Measurements from ENCODE around the gene SPRED2. TPM values are rescaled to one million over a fixed set of nuclear protein-coding genes. Genes with fewer than 3 reads are reported as not detected.

SPRED2 gene
- total RNA-seq, 1 experiment from 2014 or later: 33.3 TPM

DNA sequence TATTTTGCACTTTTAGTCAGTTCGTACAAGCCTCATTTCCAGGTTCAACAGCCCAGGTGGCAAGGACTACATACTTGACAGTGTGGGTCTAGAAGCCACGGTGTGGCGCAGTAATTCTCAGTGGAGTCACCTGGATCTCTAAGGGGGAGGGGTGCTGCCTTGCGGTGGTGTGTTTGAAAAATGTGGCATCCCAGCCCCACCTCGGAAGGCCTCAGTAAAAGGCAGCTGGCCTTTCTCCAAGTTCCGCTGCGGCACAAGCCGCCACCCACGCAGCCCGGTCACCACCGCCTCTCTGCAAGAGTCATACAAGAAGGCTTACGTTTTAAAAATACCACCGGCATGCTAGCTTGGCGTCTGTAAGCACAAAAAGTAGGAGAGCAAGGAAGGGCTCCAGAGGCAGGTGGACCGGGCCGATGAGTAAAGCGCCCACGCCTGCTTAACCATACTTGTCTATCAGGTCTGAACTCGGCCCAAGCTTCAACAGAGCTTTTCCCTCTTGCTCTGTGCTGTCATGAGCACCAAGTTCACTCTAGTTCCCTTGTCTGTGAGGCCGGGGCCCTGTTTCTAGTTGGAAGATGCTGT, 49.5 kb downstream of the SPRED2 start:
- no peaks in the 10 kb centered on the region for H3K27me3 Mint-ChIP-seq (ENCODE audit: unreplicated experiment)
- DNase-seq: peak; percentile 92
- intact Hi-C loops (cut with micrococcal nuclease; ENCODE audit: unreplicated experiment): loop anchor here (1.0 to 2.0 kb wide), 2 partner anchors 47 to 170 kb away; no protein-coding TSS in a partner anchor
- no TSS peak for BruUV-seq (replicated peaks)
- CTCF ChIA-PET: interaction anchor here (0.7 to 1.5 kb wide), 12 partner anchors 8 to 170 kb away, joined by 3 to 10 read pairs (median 4); partner anchors contain the start of gene SPRED2
- TF ChIP-seq, protein P1, sequence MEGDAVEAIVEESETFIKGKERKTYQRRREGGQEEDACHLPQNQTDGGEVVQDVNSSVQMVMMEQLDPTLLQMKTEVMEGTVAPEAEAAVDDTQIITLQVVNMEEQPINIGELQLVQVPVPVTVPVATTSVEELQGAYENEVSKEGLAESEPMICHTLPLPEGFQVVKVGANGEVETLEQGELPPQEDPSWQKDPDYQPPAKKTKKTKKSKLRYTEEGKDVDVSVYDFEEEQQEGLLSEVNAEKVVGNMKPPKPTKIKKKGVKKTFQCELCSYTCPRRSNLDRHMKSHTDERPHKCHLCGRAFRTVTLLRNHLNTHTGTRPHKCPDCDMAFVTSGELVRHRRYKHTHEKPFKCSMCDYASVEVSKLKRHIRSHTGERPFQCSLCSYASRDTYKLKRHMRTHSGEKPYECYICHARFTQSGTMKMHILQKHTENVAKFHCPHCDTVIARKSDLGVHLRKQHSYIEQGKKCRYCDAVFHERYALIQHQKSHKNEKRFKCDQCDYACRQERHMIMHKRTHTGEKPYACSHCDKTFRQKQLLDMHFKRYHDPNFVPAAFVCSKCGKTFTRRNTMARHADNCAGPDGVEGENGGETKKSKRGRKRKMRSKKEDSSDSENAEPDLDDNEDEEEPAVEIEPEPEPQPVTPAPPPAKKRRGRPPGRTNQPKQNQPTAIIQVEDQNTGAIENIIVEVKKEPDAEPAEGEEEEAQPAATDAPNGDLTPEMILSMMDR (IDR thresholded peaks at IDR 0.05; ENCODE audit: unreplicated experiment): no peak
- peak overlapping the region; percentile 80 for H3K27ac Mint-ChIP-seq (ENCODE audit: unreplicated experiment)
- H3K4me1 Mint-ChIP-seq (ENCODE audit: low read depth, unreplicated experiment): peaks cover 95% of the 10 kb centered on the region
- no peaks in the 10 kb centered on the region for H3K9me3 Mint-ChIP-seq (ENCODE audit: low read depth, unreplicated experiment)
- peak overlapping the region; percentile 64 for H3K4me3 Mint-ChIP-seq (ENCODE audit: low read depth, unreplicated experiment)
- peaks cover 11% of the 10 kb centered on the region for H3K36me3 Mint-ChIP-seq (ENCODE audit: insufficient read depth, unreplicated experiment)

DNA sequence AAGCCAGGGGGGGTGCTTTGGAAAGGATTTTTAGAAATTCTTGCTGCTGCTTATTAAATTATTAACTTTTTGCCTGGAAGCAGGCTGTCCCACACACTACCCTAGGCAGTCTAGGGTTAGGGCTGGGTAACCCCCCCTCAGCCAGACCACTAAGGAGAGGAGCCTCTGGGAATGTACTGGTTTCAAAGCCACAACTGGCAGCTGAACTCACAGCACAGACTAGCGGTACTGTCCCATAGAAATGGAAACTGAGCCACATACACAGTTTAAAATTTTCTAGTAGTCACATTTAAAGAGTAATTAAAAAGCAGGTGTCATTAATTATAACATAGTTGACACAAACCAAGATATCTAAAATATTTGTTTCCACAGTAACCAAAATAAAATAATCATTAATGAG, 50.1 kb downstream of the SPRED2 start:
- CTCF ChIA-PET: interaction anchor here (0.7 to 1.5 kb wide), 8 partner anchors 9 to 117 kb away, joined by 3 to 9 read pairs (median 4); partner anchors contain the start of gene SPRED2
- intact Hi-C loops (cut with micrococcal nuclease; ENCODE audit: unreplicated experiment): loop anchor here (1.0 to 2.0 kb wide), 2 partner anchors 48 to 170 kb away; no protein-coding TSS in a partner anchor
- H3K4me1 Mint-ChIP-seq (ENCODE audit: low read depth, unreplicated experiment): peaks cover 97% of the 10 kb centered on the region
- TF ChIP-seq, protein P1 (IDR thresholded peaks at IDR 0.05; ENCODE audit: unreplicated experiment): no peak
- BruUV-seq (replicated peaks): no TSS peak
- H3K36me3 Mint-ChIP-seq (ENCODE audit: insufficient read depth, unreplicated experiment): peaks cover 11% of the 10 kb centered on the region
- H3K9me3 Mint-ChIP-seq (ENCODE audit: low read depth, unreplicated experiment): no peaks in the 10 kb centered on the region
- peak overlapping the region; percentile 64 for H3K4me3 Mint-ChIP-seq (ENCODE audit: low read depth, unreplicated experiment)
- peak overlapping the region; percentile 80 for H3K27ac Mint-ChIP-seq (ENCODE audit: unreplicated experiment)
- no peak for DNase-seq
- H3K27me3 Mint-ChIP-seq (ENCODE audit: unreplicated experiment): no peaks in the 10 kb centered on the region

DNA sequence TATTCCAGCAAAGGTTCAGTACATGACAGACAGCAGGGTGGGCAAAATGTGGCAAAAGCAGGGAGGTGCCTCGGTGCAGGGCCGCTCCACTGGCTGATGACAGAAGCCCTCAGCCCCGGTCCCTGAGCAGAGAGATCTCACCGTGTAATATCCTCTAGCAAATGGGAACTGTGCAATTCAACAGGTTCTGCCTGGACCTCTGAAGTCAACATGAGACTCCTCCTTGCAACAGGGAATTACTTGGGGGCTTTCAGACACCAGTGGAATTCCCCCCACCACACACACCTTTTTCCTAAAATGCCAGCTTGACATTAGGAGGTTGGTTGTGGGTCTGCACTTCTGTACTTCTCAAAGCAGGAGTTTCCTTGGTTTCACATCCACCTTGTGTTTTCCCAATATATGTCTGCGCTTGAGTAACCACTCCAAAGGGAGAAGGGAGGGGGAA, 50.8 kb downstream of the SPRED2 start:
- intact Hi-C loops (cut with micrococcal nuclease; ENCODE audit: unreplicated experiment): loop anchor here (1.0 to 2.0 kb wide), 2 partner anchors 49 to 171 kb away; no protein-coding TSS in a partner anchor
- CTCF ChIA-PET: interaction anchor here (1.5 kb wide), 1 partner anchor 116 kb away, joined by 7 read pairs; no protein-coding TSS in a partner anchor

DNA sequence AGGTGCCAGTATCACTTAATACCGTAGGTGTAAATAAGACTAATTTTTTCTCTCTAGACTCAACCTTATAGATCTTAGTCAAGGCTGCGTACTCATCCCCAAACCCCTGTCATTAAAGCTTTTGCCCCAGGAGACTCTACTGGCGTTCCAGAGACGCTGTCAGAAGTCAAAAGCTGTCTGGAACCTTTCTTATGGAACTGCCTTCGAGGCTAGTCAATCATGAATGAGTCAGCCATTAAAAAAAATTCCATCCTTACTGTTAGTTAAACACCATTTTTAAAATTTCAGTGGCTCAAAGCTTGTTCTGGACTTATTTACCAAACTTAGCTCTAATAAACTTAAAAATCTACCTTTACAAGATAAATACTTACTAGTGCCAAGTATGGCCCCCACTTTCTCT, 52.1 kb downstream of the SPRED2 start:
- CTCF ChIA-PET: interaction anchor here (1.8 kb wide), 1 partner anchor 61 kb away, joined by 4 read pairs; no protein-coding TSS in a partner anchor
- Mint-ChIP-seq H3K36me3 (ENCODE audit: insufficient read depth, unreplicated experiment) (peaks cover 8% of the 10 kb centered on the region), H3K9me3 (ENCODE audit: low read depth, unreplicated experiment) (no peaks in the 10 kb centered on the region), H3K4me3 (ENCODE audit: low read depth, unreplicated experiment) (no peak overlapping the region), H3K27ac (ENCODE audit: unreplicated experiment) (no peak overlapping the region), H3K27me3 (ENCODE audit: unreplicated experiment) (no peaks in the 10 kb centered on the region), H3K4me1 (ENCODE audit: low read depth, unreplicated experiment) (peaks cover 89% of the 10 kb centered on the region)
- TF ChIP-seq, protein P1 (IDR thresholded peaks at IDR 0.05; ENCODE audit: unreplicated experiment): no peak
- intact Hi-C loops (cut with micrococcal nuclease; ENCODE audit: unreplicated experiment): no loop called here
- BruUV-seq (replicated peaks): no TSS peak
- no peak for DNase-seq

More for the DNA sequence above, 50.8 kb downstream of the SPRED2 start:
- peaks cover 100% of the 10 kb centered on the region for H3K4me1 Mint-ChIP-seq (ENCODE audit: low read depth, unreplicated experiment)
- no peaks in the 10 kb centered on the region for H3K27me3 Mint-ChIP-seq (ENCODE audit: unreplicated experiment)
- BruUV-seq (replicated peaks): no TSS peak
- H3K36me3 Mint-ChIP-seq (ENCODE audit: insufficient read depth, unreplicated experiment): peaks cover 11% of the 10 kb centered on the region
- no peaks in the 10 kb centered on the region for H3K9me3 Mint-ChIP-seq (ENCODE audit: low read depth, unreplicated experiment)
- H3K4me3 Mint-ChIP-seq (ENCODE audit: low read depth, unreplicated experiment): peak overlapping the region; percentile 32
- no peak for DNase-seq
- H3K27ac Mint-ChIP-seq (ENCODE audit: unreplicated experiment): peak overlapping the region; percentile 35
- TF ChIP-seq, protein P1 (IDR thresholded peaks at IDR 0.05; ENCODE audit: unreplicated experiment): no peak
